HG02870 (cell line): ENCODE results near the gene ANKRD17.
A peak's percentile ranks its signal among the peaks of the same experiment; 100 is the strongest.
"Not testable (repeated sequence)": the region's sequence is repeated elsewhere in the genome, so short reads cannot be mapped to it uniquely, and the experiment has no call there.

Experiments used
- ATAC-seq: cut with Tn5 transposase; IDR thresholded peaks from one replicate; pipeline ENCODE4 v1.9.1; 2021; ENCODE audit warnings: mild to moderate bottlenecking, moderate library complexity; ENCODE audit not compliant: unreplicated experiment

Gene ANKRD17

DNA sequence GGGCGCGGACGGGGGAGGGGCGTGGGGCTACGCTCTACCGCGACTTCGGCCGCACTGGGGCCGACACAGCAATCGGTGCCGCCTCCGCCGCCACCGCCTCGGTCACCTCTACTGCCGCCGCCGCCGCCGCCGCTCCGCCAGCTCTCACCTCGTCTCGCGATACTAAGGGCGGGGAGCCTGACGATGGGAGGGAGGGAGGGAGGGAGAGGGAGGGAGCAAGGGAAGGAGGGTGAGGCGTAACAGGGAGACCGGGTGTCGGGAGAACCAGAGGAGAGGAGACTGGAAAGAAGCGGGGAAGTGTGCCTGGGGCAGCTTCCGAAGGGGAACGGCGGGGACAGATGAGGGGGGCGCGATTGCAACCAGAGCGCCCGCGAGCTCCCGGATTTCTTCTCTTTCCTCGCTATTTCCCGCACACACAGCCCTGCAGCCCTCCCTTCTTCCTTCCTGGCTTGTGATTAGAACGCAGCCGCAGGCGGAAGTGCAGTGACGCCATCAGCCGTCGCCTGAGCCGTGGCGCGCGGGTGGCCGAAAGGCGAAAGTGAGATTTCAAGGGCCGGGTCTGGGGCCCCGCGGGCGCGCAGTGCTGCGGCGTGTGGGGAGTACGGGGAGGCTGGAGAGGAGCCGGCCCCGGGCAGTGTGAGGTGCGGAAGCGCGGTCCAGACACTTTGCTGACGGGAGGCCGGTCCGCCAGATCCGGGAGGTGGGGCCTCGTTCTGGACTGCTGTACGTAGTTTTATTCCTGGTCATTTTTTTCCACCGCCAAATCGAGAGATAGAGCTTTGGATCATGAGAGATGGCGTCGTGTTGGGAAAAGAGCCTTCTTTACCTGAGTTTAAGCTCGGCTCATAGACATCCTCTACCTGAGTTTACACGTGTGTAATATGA is at the start of gene ANKRD17:
TSS of gene ANKRD17 (minus strand) at position 113 of the 885 bp plus-strand sequence. CDS start 130 bp downstream, outside the sequence.
- peak; percentile 77 for ATAC-seq

DNA sequence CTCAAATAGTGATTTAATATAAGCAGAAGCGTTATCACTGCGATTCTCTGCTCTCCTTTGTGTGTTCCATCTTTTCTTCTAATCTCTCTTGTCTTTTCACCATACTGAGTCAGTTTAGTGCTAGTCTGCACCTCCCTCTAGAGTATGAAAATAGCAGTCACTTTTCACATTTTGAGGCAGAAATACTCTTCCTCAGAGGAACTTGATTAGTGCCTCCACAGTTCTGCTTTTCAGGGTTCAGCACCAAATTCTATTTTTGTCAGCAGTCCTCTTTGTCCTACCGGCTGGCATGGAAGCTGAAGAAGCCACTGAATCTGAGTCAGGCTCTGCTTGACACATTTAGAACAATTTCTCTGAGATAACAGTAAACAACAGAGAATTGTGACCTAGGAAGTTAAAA is 49.7 kb upstream of the ANKRD17 start:
- peak; percentile 78 for ATAC-seq

- ATAC-seq, result no peak
These were observed 45.1 kb upstream of the ANKRD17 start for GRCh38 chr4:73303711-73304110.

- no peak for ATAC-seq
These were observed 41.1 kb upstream of the ANKRD17 start for GRCh38 chr4:73299548-73300280.

DNA sequence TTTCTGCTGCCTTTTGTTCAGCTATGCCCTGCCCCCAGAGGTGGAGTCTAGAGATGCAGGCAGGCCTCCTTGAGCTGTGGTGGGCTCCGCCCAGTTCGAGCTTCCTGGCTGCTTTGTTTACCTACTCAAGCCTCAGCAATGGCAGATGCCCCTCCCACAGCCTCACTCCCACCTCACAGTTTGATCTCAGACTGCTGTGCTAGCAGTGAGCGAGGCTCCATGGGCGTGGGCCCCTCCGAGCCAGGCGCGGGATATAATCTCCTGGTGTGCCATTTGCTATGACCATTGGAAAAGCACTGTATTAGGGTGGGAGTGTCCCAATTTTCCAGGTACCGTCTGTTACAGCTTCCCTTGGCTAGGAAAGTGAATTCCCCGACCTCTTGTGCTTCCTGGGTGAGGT is 34.1 kb upstream of the ANKRD17 start:
- not testable (repeated sequence) for ATAC-seq

GRCh38 chr4:73281982-73282381 is 23.4 kb upstream of the ANKRD17 start:
- ATAC-seq, result no peak

GRCh38 chr4:73281396-73281795 is 22.8 kb upstream of the ANKRD17 start:
- ATAC-seq, result no peak

GRCh38 chr4:73277201-73277600 is 18.6 kb upstream of the ANKRD17 start:
- no peak for ATAC-seq

DNA sequence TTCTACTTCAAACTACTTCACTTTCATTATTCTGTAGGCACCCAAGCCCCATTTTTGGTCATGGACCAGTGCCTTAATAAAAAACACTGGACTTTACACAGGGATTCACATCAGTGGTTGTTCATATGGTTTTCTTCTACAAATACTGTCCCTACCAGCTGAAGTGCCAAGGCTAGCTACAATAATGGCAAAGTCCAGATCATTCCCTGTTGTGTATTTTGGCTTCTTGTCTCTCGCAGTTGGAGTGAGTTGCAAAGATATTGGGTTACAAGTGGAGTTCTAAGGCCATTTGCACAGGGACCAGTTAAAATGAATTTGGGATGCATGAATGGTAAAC is 16.7 kb upstream of the ANKRD17 start:
- ATAC-seq, result no peak

GRCh38 chr4:73272816-73273215 is 14.2 kb upstream of the ANKRD17 start:
- ATAC-seq, result no peak

- ATAC-seq, result no peak
These were observed 8.5 kb upstream of the ANKRD17 start for GRCh38 chr4:73267050-73267449.

- ATAC-seq, result peak; percentile 12
These were observed 1.0 kb upstream of the ANKRD17 start for GRCh38 chr4:73259571-73260090.

DNA sequence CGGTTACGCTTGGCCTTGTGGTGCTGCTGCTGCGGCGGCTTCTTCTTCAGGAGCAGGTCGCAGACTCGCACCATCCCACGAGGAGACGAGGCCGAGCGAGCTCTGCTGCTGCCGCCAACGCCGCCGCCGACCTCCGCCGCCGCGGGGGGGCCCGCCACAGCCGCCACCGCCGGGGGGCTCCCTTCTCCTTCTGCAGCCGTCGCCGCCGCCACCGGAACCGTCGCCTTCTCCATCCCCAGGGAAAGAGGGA is 237 bp downstream of the ANKRD17 start:
- peak; percentile 25 for ATAC-seq

DNA sequence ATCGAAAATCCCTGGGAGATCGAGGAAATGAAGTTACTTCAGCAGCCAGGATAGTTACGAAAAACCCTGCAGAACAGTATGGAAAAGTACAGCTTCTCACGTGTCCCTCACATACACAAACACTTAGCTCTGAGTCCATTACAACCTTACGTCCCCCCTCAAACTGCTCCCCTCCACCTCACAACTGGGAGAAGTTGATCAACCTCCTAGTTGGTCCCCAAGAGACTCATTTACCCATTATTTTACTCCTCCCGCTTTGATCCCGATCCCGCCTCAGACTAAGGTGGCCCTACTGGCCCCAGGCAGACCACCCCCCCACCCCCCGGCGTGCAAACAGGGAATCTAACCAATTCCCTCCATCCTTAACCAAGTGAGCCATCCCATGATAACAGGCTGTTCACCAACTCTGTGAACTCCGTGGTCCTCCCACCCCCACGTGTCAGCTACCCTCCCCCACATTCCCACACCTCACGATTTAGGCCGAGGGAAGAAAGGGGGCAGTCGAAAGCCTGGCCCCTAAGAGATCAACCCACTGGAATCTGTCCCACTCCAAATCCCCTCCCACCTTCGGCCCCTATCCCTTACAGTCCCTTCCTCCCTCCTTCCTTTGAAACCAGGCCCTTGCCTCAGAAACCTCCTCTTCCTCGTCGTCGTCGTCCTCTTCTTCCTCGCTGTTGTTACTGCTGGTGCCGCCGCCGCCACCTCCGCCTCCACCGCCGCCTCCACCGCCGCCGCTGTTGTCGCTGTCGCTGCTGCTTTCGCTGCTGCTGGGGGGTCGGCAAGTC is 755 bp downstream of the ANKRD17 start:
- no peak for ATAC-seq

- ATAC-seq, result peak; percentile 21
These were observed 1.4 kb downstream of the ANKRD17 start for GRCh38 chr4:73257234-73257633.

DNA sequence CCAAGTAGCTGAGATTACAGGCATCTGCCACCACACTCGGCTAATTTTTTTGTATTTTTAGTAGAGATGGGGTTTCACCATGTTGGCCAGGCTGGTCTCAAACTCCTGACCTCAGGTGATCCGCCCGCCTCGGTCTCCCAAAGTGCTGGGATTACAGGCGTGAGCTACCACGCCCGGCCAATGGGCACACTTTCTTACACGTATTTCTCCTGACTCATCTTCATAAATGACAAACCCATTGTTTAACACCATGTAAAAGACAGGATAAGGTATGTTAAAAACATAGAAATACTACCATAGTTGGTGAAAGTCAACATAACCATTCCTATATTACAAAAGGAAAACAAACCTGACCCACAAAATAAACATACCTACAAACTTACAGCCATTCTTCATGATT is 2.8 kb downstream of the ANKRD17 start:
- not testable (repeated sequence) for ATAC-seq

- peak; percentile 70 for ATAC-seq
These were observed 6.6 kb downstream of the ANKRD17 start for GRCh38 chr4:73252001-73252400.

- no peak for ATAC-seq
These were observed 7.2 kb downstream of the ANKRD17 start for GRCh38 chr4:73251384-73251783.

DNA sequence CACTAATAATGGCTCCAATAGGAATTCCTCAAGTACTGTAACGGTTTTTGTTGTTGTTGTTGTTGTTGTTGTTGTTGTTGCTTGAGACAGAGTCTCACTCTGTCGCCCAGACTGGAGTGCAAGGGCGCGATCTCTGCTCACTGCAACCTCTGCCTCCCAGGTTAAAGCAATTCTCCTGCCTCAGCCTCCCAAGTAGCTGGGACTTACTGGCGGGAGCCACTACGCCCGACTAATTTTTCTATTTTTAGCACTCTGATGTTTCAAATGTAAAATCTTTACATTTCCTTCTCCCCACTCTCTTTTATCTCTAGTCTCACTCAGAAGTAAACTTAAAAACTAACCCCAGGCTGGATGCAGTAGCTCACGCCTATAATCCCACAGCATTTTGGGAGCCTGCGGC is 8.0 kb downstream of the ANKRD17 start:
- ATAC-seq, result no peak

DNA sequence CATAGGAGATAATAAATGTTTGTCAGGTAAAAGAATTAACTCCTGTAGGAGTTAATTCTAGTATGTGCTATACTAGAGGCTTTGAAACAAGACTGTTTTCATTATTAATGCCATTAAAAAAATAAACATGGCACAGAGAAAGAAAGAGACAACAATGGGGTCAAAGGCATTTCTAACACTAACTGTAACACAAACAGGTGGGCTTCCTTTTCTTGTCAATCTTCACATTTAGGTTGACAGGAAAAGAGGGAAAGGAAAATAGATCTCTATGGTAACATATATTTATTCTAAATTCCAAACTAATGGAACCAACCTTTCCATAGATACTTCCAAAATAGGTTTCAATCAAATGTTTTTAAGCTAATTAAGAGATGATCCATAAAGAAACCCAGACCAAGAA is 9.8 kb downstream of the ANKRD17 start:
- no peak for ATAC-seq

DNA sequence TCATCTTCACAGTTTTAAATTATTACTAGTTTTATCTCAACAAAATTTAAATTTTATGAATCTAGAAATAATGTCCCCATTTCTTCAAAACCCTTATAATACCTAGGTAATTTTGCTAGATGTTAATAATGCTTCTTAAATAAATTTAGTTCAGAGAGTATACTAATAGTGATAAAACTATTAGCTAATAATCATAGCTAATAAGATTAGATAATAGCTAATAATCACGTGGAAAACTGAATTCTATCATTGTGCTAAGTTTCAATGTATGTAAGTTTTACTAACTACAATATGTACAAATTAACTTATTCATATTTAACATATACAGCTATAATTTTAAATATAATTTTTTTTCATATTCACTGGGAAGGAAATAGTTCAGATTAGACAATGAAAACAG is 10.2 kb downstream of the ANKRD17 start:
- no peak for ATAC-seq
